Measurements from ENCODE around the gene HACD2. TPM values are rescaled to one million over a fixed set of nuclear protein-coding genes. Genes with fewer than 3 reads are reported as not detected.
A peak's percentile ranks its signal among the peaks of the same experiment; 100 is the strongest.

Gene HACD2
- polyA plus RNA-seq, 3 donors: 12.9 to 17.1 (median 15.1) TPM

DNA sequence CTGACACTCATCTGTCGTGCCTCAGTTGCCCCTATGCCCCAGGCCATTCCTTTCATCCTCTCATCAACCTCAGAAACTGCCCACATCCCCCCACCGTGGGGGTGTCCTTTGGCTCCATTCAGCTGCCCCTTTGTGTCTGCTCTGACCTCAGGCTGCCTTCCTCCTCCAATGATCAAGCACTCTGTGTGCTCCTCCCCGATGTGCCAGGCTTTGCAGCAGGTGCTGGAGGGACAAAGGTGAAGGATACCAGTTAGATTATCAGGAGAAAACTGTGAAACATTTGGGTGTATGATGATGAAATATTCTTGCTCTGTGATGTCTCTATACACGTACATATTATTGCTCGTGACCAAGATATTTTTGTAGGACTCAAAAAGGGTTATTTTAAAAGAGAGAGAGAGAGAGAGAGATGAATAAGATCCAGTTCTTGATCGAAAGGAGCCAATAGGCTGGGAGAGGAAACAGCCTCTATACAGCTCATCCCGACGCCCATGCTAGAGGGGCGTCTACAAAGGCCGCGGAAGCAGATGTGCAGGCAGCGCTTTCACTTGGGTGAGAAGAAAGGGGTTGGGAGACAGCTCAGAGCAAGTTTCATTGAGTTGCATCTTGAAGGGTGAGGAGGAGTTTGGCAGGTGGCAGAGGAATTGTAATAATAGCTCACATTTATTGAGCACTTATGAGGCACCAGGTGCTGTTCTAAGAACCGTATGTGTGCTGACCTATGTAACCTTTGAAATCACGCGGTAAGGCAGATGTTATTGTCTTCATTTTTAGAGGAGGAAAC is 107.7 kb downstream of the HACD2 start:
- Histone ChIP-seq H3K9me3 (replicated peaks in 1 of 2; ENCODE audit: control insufficient read depth in 1 of 2, insufficient read depth in 1 of 2, low read length in 2 of 2) (no peaks in the 10 kb centered on the region), H3K27ac (ENCODE audit: low read depth in 1 of 2, low read length in 2 of 2) (no peak overlapping the region), H3K4me2 (replicated peaks; ENCODE audit: extremely low read depth, low read length, poor library complexity, severe bottlenecking) (no peak overlapping the region), H3K4me3 (replicated peaks in 1 of 3; ENCODE audit: low read depth in 2 of 3, low read length in 3 of 3) (no peak overlapping the region), H3K36me3 (replicated peaks in 1 of 2; ENCODE audit: control insufficient read depth in 1 of 2, insufficient read depth in 2 of 2, low read length in 2 of 2) (no peaks in the 10 kb centered on the region), H2AFZ (ENCODE audit: insufficient read depth, low read depth, low read length, poor library complexity, severe bottlenecking) (no peak overlapping the region), H3K79me2 (ENCODE audit: insufficient read depth, low read length) (no peaks in the 10 kb centered on the region), H3K27me3 (ENCODE audit: control insufficient read depth in 2 of 2, insufficient read depth in 2 of 2, low read length in 2 of 2) (no peaks in the 10 kb centered on the region), H4K20me1 (ENCODE audit: insufficient read depth, low read length) (no peaks in the 10 kb centered on the region), H3K4me1 (ENCODE audit: control insufficient read depth in 1 of 2, insufficient read depth in 2 of 2, low read length in 2 of 2) (no peaks in the 10 kb centered on the region), H3K9ac (ENCODE audit: insufficient read depth, low read length, poor library complexity, severe bottlenecking) (no peak overlapping the region)
- intact Hi-C loops (cut with micrococcal nuclease): no loop called here
- TF ChIP-seq, protein P1, sequence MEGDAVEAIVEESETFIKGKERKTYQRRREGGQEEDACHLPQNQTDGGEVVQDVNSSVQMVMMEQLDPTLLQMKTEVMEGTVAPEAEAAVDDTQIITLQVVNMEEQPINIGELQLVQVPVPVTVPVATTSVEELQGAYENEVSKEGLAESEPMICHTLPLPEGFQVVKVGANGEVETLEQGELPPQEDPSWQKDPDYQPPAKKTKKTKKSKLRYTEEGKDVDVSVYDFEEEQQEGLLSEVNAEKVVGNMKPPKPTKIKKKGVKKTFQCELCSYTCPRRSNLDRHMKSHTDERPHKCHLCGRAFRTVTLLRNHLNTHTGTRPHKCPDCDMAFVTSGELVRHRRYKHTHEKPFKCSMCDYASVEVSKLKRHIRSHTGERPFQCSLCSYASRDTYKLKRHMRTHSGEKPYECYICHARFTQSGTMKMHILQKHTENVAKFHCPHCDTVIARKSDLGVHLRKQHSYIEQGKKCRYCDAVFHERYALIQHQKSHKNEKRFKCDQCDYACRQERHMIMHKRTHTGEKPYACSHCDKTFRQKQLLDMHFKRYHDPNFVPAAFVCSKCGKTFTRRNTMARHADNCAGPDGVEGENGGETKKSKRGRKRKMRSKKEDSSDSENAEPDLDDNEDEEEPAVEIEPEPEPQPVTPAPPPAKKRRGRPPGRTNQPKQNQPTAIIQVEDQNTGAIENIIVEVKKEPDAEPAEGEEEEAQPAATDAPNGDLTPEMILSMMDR (IDR thresholded peaks at IDR 0.05): no peak
- peaks cover 5 to 13% (median 11%) of the 10 kb centered on the region in 3 donors for H3K27me3 Mint-ChIP-seq (ENCODE audit: low read depth in 3 of 3)
- no peak overlapping the region for H3K4me3 Mint-ChIP-seq
- DNase-seq: no peak
- H3K4me1 Mint-ChIP-seq: peaks cover 5% of the 10 kb centered on the region
- no peak overlapping the region for H3K27ac Mint-ChIP-seq
- H3K36me3 Mint-ChIP-seq: no peaks in the 10 kb centered on the region
- H3K9me3 Mint-ChIP-seq: no peaks in the 10 kb centered on the region
- WGBS (ENCODE audit: insufficient coverage): 97% methylated on average over 11 of the region's 15 CpGs

DNA sequence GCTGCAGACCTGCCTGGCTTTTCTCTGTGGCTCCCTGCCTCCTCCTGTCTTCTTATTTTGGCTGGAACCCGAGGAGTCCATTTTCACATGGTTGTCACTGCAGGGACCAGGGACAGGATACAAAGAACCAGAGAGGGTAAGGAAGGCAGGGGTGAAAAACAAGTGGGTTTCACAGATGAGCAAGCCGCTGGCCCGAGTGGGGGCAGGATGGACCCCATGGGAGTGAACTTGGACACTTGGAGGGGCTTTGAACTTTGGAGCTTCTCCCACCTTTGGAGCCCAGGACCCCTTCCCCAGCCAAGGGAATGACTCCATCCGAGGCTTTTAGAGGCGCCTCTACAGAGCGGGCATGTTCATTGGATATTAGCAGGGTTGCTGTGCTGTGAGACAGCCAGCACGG is 109.1 kb downstream of the HACD2 start:
- peak overlapping the region; percentile 17 for H3K4me2 ChIP-seq (replicated peaks; ENCODE audit: extremely low read depth, low read length, poor library complexity, severe bottlenecking)
- no peak overlapping the region for H3K4me3 ChIP-seq (replicated peaks in 1 of 3; ENCODE audit: low read depth in 2 of 3, low read length in 3 of 3)
- 100% methylated on average over 1 of the region's 7 CpGs for WGBS (ENCODE audit: insufficient coverage)
- TF ChIP-seq, protein P1 (IDR thresholded peaks at IDR 0.05): no peak
- H3K36me3 ChIP-seq (replicated peaks in 1 of 2; ENCODE audit: control insufficient read depth in 1 of 2, insufficient read depth in 2 of 2, low read length in 2 of 2): no peaks in the 10 kb centered on the region
- no peaks in the 10 kb centered on the region for H3K79me2 ChIP-seq (ENCODE audit: insufficient read depth, low read length)
- no peaks in the 10 kb centered on the region for H3K9me3 ChIP-seq (replicated peaks in 1 of 2; ENCODE audit: control insufficient read depth in 1 of 2, insufficient read depth in 1 of 2, low read length in 2 of 2)
- H3K27me3 Mint-ChIP-seq (ENCODE audit: low read depth in 3 of 3): peaks cover 5 to 13% (median 9%) of the 10 kb centered on the region in 3 donors
- no peak overlapping the region for H2AFZ ChIP-seq (ENCODE audit: insufficient read depth, low read depth, low read length, poor library complexity, severe bottlenecking)
- no peak overlapping the region for H3K27ac Mint-ChIP-seq
- H3K27me3 ChIP-seq (ENCODE audit: control insufficient read depth in 2 of 2, insufficient read depth in 2 of 2, low read length in 2 of 2): no peaks in the 10 kb centered on the region
- H3K4me3 Mint-ChIP-seq: no peak overlapping the region
- no peaks in the 10 kb centered on the region for H3K4me1 ChIP-seq (ENCODE audit: control insufficient read depth in 1 of 2, insufficient read depth in 2 of 2, low read length in 2 of 2)
- H3K4me1 Mint-ChIP-seq: peaks cover 4% of the 10 kb centered on the region
- no peak for DNase-seq
- H3K9ac ChIP-seq (ENCODE audit: insufficient read depth, low read length, poor library complexity, severe bottlenecking): no peak overlapping the region
- no peaks in the 10 kb centered on the region for H4K20me1 ChIP-seq (ENCODE audit: insufficient read depth, low read length)
- H3K9me3 Mint-ChIP-seq: no peaks in the 10 kb centered on the region
- no peaks in the 10 kb centered on the region for H3K36me3 Mint-ChIP-seq
- H3K27ac ChIP-seq (ENCODE audit: low read depth in 1 of 2, low read length in 2 of 2): no peak overlapping the region
- intact Hi-C loops (cut with micrococcal nuclease): no loop called here

Data from CD14-positive monocyte (primary cell).